MCF 10A (cell line): ENCODE results near the gene IGFL1. TPM values are rescaled to one million over a fixed set of nuclear protein-coding genes. Genes with fewer than 3 reads are reported as not detected.
"Not testable (repeated sequence)": the region's sequence is repeated elsewhere in the genome, so short reads cannot be mapped to it uniquely, and the experiment has no call there.

ENCODE experiments used
- BruUV-seq: library from RNA; stranded (reverse); fragments of 400-500 nt; replicated peaks from 2 replicates; lab custom pipeline; 2021; lab: Mats Ljungman, UMichigan
- CTCF ChIA-PET: fragments of 300-600 bp; sonication (Branson Sonifier 250); formaldehyde crosslinking; extraction: SDS; loops from one replicate; lab custom pipeline; 2021; ENCODE audit warnings: antibody characterized with exemption, inconsistent platforms; lab: Yijun Ruan, JAX
- POLR2A ChIA-PET: fragments of 300-600, 350-650 bp; sonication (Branson Sonifier 250); formaldehyde crosslinking; extraction: SDS; loops from one replicate; lab custom pipeline; 2020; ENCODE audit warnings: antibody characterized with exemption, inconsistent platforms; lab: Yijun Ruan, JAX
- DNase-seq: peaks from one replicate; pipeline ENCODE4 v3.0.0-alpha.2; 2018; ENCODE audit not compliant: unreplicated experiment
- H3K27ac Mint-ChIP-seq: one replicate; pipeline ENCODE4 v1.8.0; 2022; ENCODE audit warnings: mild to moderate bottlenecking, low read depth, mixed read lengths; ENCODE audit not compliant: unreplicated experiment
- H3K27me3 Mint-ChIP-seq: one replicate; pipeline ENCODE4 v1.8.0; 2022; ENCODE audit warnings: mixed read lengths; ENCODE audit not compliant: insufficient read depth, unreplicated experiment
- H3K36me3 Mint-ChIP-seq: one replicate; pipeline ENCODE4 v1.8.0; 2022; ENCODE audit warnings: mild to moderate bottlenecking, moderate library complexity, mixed read lengths; ENCODE audit not compliant: insufficient read depth, unreplicated experiment
- H3K4me1 Mint-ChIP-seq: one replicate; pipeline ENCODE4 v1.8.0; 2022; ENCODE audit warnings: mixed read lengths; ENCODE audit not compliant: insufficient read depth, unreplicated experiment
- H3K4me3 Mint-ChIP-seq: one replicate; pipeline ENCODE4 v1.8.0; 2022; ENCODE audit warnings: mild to moderate bottlenecking, moderate library complexity, mixed read lengths; ENCODE audit not compliant: unreplicated experiment
- H3K9me3 Mint-ChIP-seq: one replicate; pipeline ENCODE4 v1.8.0; 2022; ENCODE audit warnings: mixed read lengths; ENCODE audit not compliant: unreplicated experiment
- CTCF ChIP-seq: fragments of 200-600 bp; IDR thresholded peaks from one replicate; pipeline ENCODE4 v1.8.0; 2022; ENCODE audit warnings: antibody characterized with exemption, mild to moderate bottlenecking; ENCODE audit not compliant: unreplicated experiment
- intact Hi-C: fragments of 100-400 bp; cut with micrococcal nuclease; formaldehyde crosslinking; loops from 2 replicates; pipeline ENCODE4 v1.14.1; 2022
- total RNA-seq: library from RNA; stranded (reverse); gene quantifications from 2 replicates; pipeline ENCODE4 v1.2.3, GENCODE V29; 2022

Gene IGFL1
- total RNA-seq, 1 experiment from 2014 or later = not detected

DNA sequence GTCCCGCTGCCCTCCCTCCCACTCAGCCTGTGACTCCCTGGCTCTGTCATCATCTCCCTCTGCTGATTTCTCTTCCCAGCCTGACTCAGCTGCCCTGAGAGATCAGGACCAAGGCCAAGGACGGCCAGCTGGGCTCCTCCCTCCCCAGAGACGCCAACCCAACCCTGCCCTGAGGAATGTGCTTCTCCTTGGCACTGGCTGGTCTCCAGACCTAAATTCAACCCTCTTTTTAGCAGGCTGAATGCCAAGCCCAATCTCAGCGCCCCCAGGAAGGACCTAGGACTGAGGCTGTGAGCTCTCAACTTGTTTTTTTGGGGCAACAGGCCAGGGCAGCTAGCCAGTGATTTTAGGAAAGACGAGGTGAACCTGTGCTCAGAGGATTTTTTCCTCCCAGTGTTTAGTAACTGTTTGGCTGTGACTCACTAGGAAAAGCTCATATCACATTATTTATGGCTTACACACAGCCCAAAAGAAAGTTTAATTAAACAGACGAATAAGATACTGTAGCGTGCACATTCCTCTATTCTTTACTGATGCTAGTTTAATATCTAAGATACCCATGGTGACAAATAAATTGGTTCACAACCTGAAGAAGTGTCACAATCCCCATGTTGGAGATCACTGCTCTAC, 7.4 kb upstream of the IGFL1 start:
- POLR2A ChIA-PET = interaction anchor here (0.6 to 4.1 kb wide), 18 partner anchors 8 to 226 kb away, joined by 3 to 57 read pairs (median 4); partner anchors contain the start of gene CCDC61
- no peak for TF ChIP-seq CTCF
- peaks cover 24% of the 10 kb centered on the region for H3K27me3 Mint-ChIP-seq
- peak overlapping the region; percentile 47 for H3K4me3 Mint-ChIP-seq
- no TSS peak for BruUV-seq
- no peaks in the 10 kb centered on the region for H3K36me3 Mint-ChIP-seq
- CTCF ChIA-PET = interaction anchor here (0.6 to 1.4 kb wide), 6 partner anchors 12 to 352 kb away, joined by 3 to 7 read pairs (median 4); no protein-coding TSS in a partner anchor
- DNase-seq = peak; percentile 98
- intact Hi-C loops = loop anchor here (1.0 to 2.0 kb wide), 3 partner anchors 35 to 140 kb away; no protein-coding TSS in a partner anchor
- peak overlapping the region; percentile 51 for H3K27ac Mint-ChIP-seq
- peaks cover 33% of the 10 kb centered on the region for H3K4me1 Mint-ChIP-seq
- no peaks in the 10 kb centered on the region for H3K9me3 Mint-ChIP-seq

GRCh38 chr19:46223787-46224186, 5.8 kb upstream of the IGFL1 start:
- CTCF ChIA-PET = interaction anchor here (0.6 kb wide), 1 partner anchor 608 kb away, joined by 3 read pairs; no protein-coding TSS in a partner anchor
- not testable (repeated sequence) for H3K27ac Mint-ChIP-seq, H3K36me3 Mint-ChIP-seq, H3K4me3 Mint-ChIP-seq, H3K9me3 Mint-ChIP-seq, BruUV-seq
- DNase-seq = peak; percentile 60
- intact Hi-C loops = loop anchor here (2.0 kb wide), 1 partner anchor 41 kb away; no protein-coding TSS in a partner anchor
- H3K4me1 Mint-ChIP-seq = peaks cover 33% of the 10 kb centered on the region
- POLR2A ChIA-PET = interaction anchor here (1.4 to 3.2 kb wide), 2 partner anchors 18 to 22 kb away, joined by 3 to 57 read pairs; no protein-coding TSS in a partner anchor
- H3K27me3 Mint-ChIP-seq = peaks cover 17% of the 10 kb centered on the region

- BruUV-seq = no TSS peak
- ChIA-PET CTCF (no interaction called here), POLR2A (no interaction called here)
- peaks cover 27% of the 10 kb centered on the region for H3K27me3 Mint-ChIP-seq
- H3K36me3 Mint-ChIP-seq = peaks cover 5% of the 10 kb centered on the region
- no peaks in the 10 kb centered on the region for H3K9me3 Mint-ChIP-seq
- peaks cover 33% of the 10 kb centered on the region for H3K4me1 Mint-ChIP-seq
- DNase-seq = no peak
- H3K4me3 Mint-ChIP-seq = no peak overlapping the region
- H3K27ac Mint-ChIP-seq = no peak overlapping the region
- intact Hi-C loops = no loop called here
- TF ChIP-seq CTCF = no peak
Measured at GRCh38 chr19:46224773-46225172, 4.8 kb upstream of the IGFL1 start.

DNA sequence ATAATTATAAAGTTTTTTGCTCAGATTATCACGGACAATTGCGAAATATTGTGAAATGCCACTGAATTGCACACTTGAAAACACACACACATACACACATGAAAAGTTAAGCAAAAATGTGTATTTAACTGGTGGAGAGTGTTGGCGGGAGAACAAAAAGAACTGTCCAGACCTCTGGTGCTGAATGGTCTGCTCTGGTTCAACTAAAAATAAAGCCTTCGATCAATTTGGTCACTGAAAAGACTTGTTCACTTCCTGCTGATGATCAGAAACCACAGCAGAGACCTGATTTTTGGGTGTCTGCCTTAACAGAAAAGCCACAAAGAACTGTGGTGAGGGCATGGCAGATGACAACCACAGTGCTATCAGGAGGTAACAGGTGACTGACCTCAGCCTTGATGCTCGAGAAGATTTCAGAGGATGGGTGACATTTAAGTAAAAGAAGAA, 4.0 kb upstream of the IGFL1 start:
- intact Hi-C loops = no loop called here
- TF ChIP-seq CTCF = no peak
- H3K4me1 Mint-ChIP-seq = peaks cover 33% of the 10 kb centered on the region
- peak; percentile 49 for DNase-seq
- ChIA-PET CTCF (no interaction called here), POLR2A (no interaction called here)
- BruUV-seq = no TSS peak
- H3K27ac Mint-ChIP-seq = no peak overlapping the region
- H3K4me3 Mint-ChIP-seq = no peak overlapping the region
- no peaks in the 10 kb centered on the region for H3K9me3 Mint-ChIP-seq
- H3K27me3 Mint-ChIP-seq = peaks cover 35% of the 10 kb centered on the region
- peaks cover 5% of the 10 kb centered on the region for H3K36me3 Mint-ChIP-seq
